Natural killer cell treated with Interleukin-12 subunit alpha and Interleukin-12 subunit beta and Interleukin-15 and Interleukin-18, amount 100 ng/mL, for 72 hours (primary cell): ENCODE results near the gene ZNF407. TPM values are rescaled to one million over a fixed set of nuclear protein-coding genes. Genes with fewer than 3 reads are reported as not detected.
A peak's percentile ranks its signal among the peaks of the same experiment; 100 is the strongest.
"Not testable (repeated sequence)": the region's sequence is repeated elsewhere in the genome, so short reads cannot be mapped to it uniquely, and the experiment has no call there.

Experiments used
- ATAC-seq, 2 donors: fragments of 150-1000 bp; cut with Tn5 transposase in 1 of 2; sonication (Bioruptor Pico), chemical (Tn5 transposase) in 1 of 2; 2 replicates each; pipeline ENCODE4 v1.10.0; 2021
- DNase-seq: peaks from one replicate; pipeline ENCODE4 v3.0.0; 2022; ENCODE audit warnings: low spot score
- H3K27ac Mint-ChIP-seq, 2 donors: 1 replicate in 1 of 2; 2 replicates in 1 of 2; pipeline ENCODE4 v1.8.0; 2022; ENCODE audit warnings: mixed read lengths in 2 of 2, mild to moderate bottlenecking in 1 of 2, moderate library complexity in 1 of 2
- H3K27me3 Mint-ChIP-seq, 2 donors: 1 replicate in 1 of 2; 2 replicates in 1 of 2; pipeline ENCODE4 v1.8.0; 2022; ENCODE audit warnings: mixed read lengths in 2 of 2
- H3K36me3 Mint-ChIP-seq: one replicate; pipeline ENCODE4 v1.8.0; 2022; ENCODE audit warnings: mixed read lengths
- H3K4me1 Mint-ChIP-seq, 2 donors: 1 replicate in 1 of 2; 2 replicates in 1 of 2; pipeline ENCODE4 v1.8.0; 2022; ENCODE audit warnings: low read depth in 2 of 2, mixed read lengths in 2 of 2, mild to moderate bottlenecking in 1 of 2
- H3K4me3 Mint-ChIP-seq: one replicate; pipeline ENCODE4 v1.8.0; 2022; ENCODE audit warnings: mixed read lengths
- H3K9me3 Mint-ChIP-seq: 2 replicates; pipeline ENCODE4 v1.8.0; 2022; ENCODE audit warnings: mixed read lengths
- total RNA-seq, 2 donors: library from RNA; stranded (reverse); gene quantifications; one replicate each; pipeline ENCODE4 v1.2.3, GENCODE V29; 2022

Gene ZNF407
- total RNA-seq, 2 donors from 2014 or later = 21.9 to 44.6 TPM

- peak overlapping the region in 1 of 2 donors; percentile 52 for H3K27ac Mint-ChIP-seq
- ATAC-seq (no peak), DNase-seq (no peak)
- no peaks in the 10 kb centered on the region for H3K9me3 Mint-ChIP-seq
- no peaks in the 10 kb centered on the region for H3K27me3 Mint-ChIP-seq
- no peak overlapping the region for H3K4me3 Mint-ChIP-seq
- H3K36me3 Mint-ChIP-seq = peaks cover 10% of the 10 kb centered on the region
- peaks cover 9 to 14% of the 10 kb centered on the region in 2 donors for H3K4me1 Mint-ChIP-seq
These were observed 363.9 kb downstream of the ZNF407 start for GRCh38 chr18:74961596-74961995.

GRCh38 chr18:74963820-74964446, 366.3 kb downstream of the ZNF407 start:
- Mint-ChIP-seq H3K4me3 (no peak overlapping the region), H3K9me3 (no peaks in the 10 kb centered on the region), H3K36me3 (peaks cover 12% of the 10 kb centered on the region), H3K27ac (no peak overlapping the region), H3K27me3 (no peaks in the 10 kb centered on the region), H3K4me1 (peaks cover 9 to 16% of the 10 kb centered on the region in 2 donors)
- ATAC-seq (peak in 1 of 2 donors; percentile 36), DNase-seq (no peak)

- Mint-ChIP-seq H3K27ac (no peak overlapping the region), H3K4me3 (no peak overlapping the region), H3K9me3 (no peaks in the 10 kb centered on the region), H3K36me3 (peaks cover 12% of the 10 kb centered on the region), H3K4me1 (peaks cover 9 to 17% of the 10 kb centered on the region in 2 donors), H3K27me3 (no peaks in the 10 kb centered on the region)
- no peak for DNase-seq
- no peak for ATAC-seq
These were observed 368.0 kb downstream of the ZNF407 start for GRCh38 chr18:74965682-74966081.

- H3K27ac Mint-ChIP-seq = peak overlapping the region in 1 of 2 donors; percentile 33
These were observed 369.8 kb downstream of the ZNF407 start for GRCh38 chr18:74967438-74967837.

GRCh38 chr18:74967979-74968378, 370.3 kb downstream of the ZNF407 start:
- H3K4me3 Mint-ChIP-seq = no peak overlapping the region
- ATAC-seq (no peak), DNase-seq (no peak)
- peaks cover 12% of the 10 kb centered on the region for H3K36me3 Mint-ChIP-seq
- no peaks in the 10 kb centered on the region for H3K9me3 Mint-ChIP-seq
- peak overlapping the region in 1 of 2 donors; percentile 33 for H3K27ac Mint-ChIP-seq
- peaks cover 10 to 21% of the 10 kb centered on the region in 2 donors for H3K4me1 Mint-ChIP-seq
- no peaks in the 10 kb centered on the region for H3K27me3 Mint-ChIP-seq

More at GRCh38 chr18:74967438-74967837, 369.8 kb downstream of the ZNF407 start:
- ATAC-seq = no peak
- Mint-ChIP-seq H3K4me3 (no peak overlapping the region), H3K36me3 (peaks cover 12% of the 10 kb centered on the region), H3K4me1 (peaks cover 8 to 20% of the 10 kb centered on the region in 2 donors), H3K9me3 (no peaks in the 10 kb centered on the region), H3K27me3 (no peaks in the 10 kb centered on the region)
- DNase-seq = no peak

- not testable (repeated sequence) for DNase-seq, H3K36me3 Mint-ChIP-seq, H3K9me3 Mint-ChIP-seq, ATAC-seq, H3K4me3 Mint-ChIP-seq, H3K27ac Mint-ChIP-seq, H3K27me3 Mint-ChIP-seq
- H3K4me1 Mint-ChIP-seq = peaks cover 6 to 17% of the 10 kb centered on the region in 2 donors
These were observed 373.7 kb downstream of the ZNF407 start for GRCh38 chr18:74971358-74971757.

- not testable (repeated sequence) for DNase-seq, H3K4me3 Mint-ChIP-seq, ATAC-seq, H3K27ac Mint-ChIP-seq, H3K9me3 Mint-ChIP-seq, H3K36me3 Mint-ChIP-seq, H3K27me3 Mint-ChIP-seq
- peaks cover 6 to 15% of the 10 kb centered on the region in 2 donors for H3K4me1 Mint-ChIP-seq
These were observed 374.1 kb downstream of the ZNF407 start for GRCh38 chr18:74971776-74972175.

GRCh38 chr18:74972354-74972753, 374.7 kb downstream of the ZNF407 start:
- no peak for ATAC-seq

GRCh38 chr18:74975001-74975400, 377.3 kb downstream of the ZNF407 start:
- peaks cover 6 to 10% of the 10 kb centered on the region in 2 donors for H3K4me1 Mint-ChIP-seq
- no peak overlapping the region for H3K4me3 Mint-ChIP-seq
- H3K27me3 Mint-ChIP-seq = no peaks in the 10 kb centered on the region
- ATAC-seq = no peak
- DNase-seq = no peak
- H3K27ac Mint-ChIP-seq = no peak overlapping the region
- H3K9me3 Mint-ChIP-seq = no peaks in the 10 kb centered on the region
- H3K36me3 Mint-ChIP-seq = no peaks in the 10 kb centered on the region

More at GRCh38 chr18:74972354-74972753, 374.7 kb downstream of the ZNF407 start:
- Mint-ChIP-seq H3K4me3 (no peak overlapping the region), H3K27me3 (no peaks in the 10 kb centered on the region), H3K36me3 (peaks cover 6% of the 10 kb centered on the region), H3K27ac (peak overlapping the region in 1 of 2 donors; percentile 28), H3K4me1 (peaks cover 6 to 15% of the 10 kb centered on the region in 2 donors), H3K9me3 (no peaks in the 10 kb centered on the region)
- DNase-seq = no peak

GRCh38 chr18:74976331-74976909, 378.8 kb downstream of the ZNF407 start:
- Mint-ChIP-seq H3K4me1 (peaks cover 6 to 8% of the 10 kb centered on the region in 2 donors), H3K27me3 (no peaks in the 10 kb centered on the region), H3K9me3 (no peaks in the 10 kb centered on the region), H3K36me3 (no peaks in the 10 kb centered on the region), H3K4me3 (no peak overlapping the region), H3K27ac (no peak overlapping the region)
- DNase-seq = no peak
- no peak for ATAC-seq

- H3K27me3 Mint-ChIP-seq = no peaks in the 10 kb centered on the region
- no peak overlapping the region for H3K27ac Mint-ChIP-seq
- no peaks in the 10 kb centered on the region for H3K36me3 Mint-ChIP-seq
- peaks cover 5 to 6% of the 10 kb centered on the region in 2 donors for H3K4me1 Mint-ChIP-seq
- no peaks in the 10 kb centered on the region for H3K9me3 Mint-ChIP-seq
- no peak for ATAC-seq
- no peak for DNase-seq
- H3K4me3 Mint-ChIP-seq = no peak overlapping the region
These were observed 379.4 kb downstream of the ZNF407 start for GRCh38 chr18:74977041-74977440.

- Mint-ChIP-seq H3K27ac (no peak overlapping the region), H3K4me1 (no peaks in the 10 kb centered on the region), H3K9me3 (no peaks in the 10 kb centered on the region), H3K4me3 (no peak overlapping the region), H3K27me3 (no peaks in the 10 kb centered on the region), H3K36me3 (no peaks in the 10 kb centered on the region)
- ATAC-seq (no peak), DNase-seq (no peak)
These were observed 383.0 kb downstream of the ZNF407 start for GRCh38 chr18:74980669-74981068.

GRCh38 chr18:74981476-74981875, 383.8 kb downstream of the ZNF407 start:
- Mint-ChIP-seq H3K4me1 (peaks cover 0 to 5% of the 10 kb centered on the region in 2 donors), H3K27ac (no peak overlapping the region), H3K4me3 (no peak overlapping the region), H3K9me3 (no peaks in the 10 kb centered on the region), H3K27me3 (no peaks in the 10 kb centered on the region), H3K36me3 (no peaks in the 10 kb centered on the region)
- DNase-seq (no peak), ATAC-seq (no peak)

- ATAC-seq (no peak), DNase-seq (no peak)
- no peaks in the 10 kb centered on the region for H3K9me3 Mint-ChIP-seq
- no peak overlapping the region for H3K27ac Mint-ChIP-seq
- no peak overlapping the region for H3K4me3 Mint-ChIP-seq
- no peaks in the 10 kb centered on the region for H3K36me3 Mint-ChIP-seq
- H3K4me1 Mint-ChIP-seq = peaks cover 3 to 10% of the 10 kb centered on the region in 2 donors
- H3K27me3 Mint-ChIP-seq = no peaks in the 10 kb centered on the region
These were observed 385.4 kb downstream of the ZNF407 start for GRCh38 chr18:74982946-74983635.
